Measurements from ENCODE around the gene MUC12.
"Not testable (repeated sequence)": the region's sequence is repeated elsewhere in the genome, so short reads cannot be mapped to it uniquely, and the experiment has no call there.

- TF ChIP-seq, protein P1, sequence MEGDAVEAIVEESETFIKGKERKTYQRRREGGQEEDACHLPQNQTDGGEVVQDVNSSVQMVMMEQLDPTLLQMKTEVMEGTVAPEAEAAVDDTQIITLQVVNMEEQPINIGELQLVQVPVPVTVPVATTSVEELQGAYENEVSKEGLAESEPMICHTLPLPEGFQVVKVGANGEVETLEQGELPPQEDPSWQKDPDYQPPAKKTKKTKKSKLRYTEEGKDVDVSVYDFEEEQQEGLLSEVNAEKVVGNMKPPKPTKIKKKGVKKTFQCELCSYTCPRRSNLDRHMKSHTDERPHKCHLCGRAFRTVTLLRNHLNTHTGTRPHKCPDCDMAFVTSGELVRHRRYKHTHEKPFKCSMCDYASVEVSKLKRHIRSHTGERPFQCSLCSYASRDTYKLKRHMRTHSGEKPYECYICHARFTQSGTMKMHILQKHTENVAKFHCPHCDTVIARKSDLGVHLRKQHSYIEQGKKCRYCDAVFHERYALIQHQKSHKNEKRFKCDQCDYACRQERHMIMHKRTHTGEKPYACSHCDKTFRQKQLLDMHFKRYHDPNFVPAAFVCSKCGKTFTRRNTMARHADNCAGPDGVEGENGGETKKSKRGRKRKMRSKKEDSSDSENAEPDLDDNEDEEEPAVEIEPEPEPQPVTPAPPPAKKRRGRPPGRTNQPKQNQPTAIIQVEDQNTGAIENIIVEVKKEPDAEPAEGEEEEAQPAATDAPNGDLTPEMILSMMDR (IDR thresholded peaks at IDR 0.05; ENCODE audit: poor library complexity), result not testable (repeated sequence)
- TF ChIP-seq EZH2phosphoT487 (IDR thresholded peaks at IDR 0.05; ENCODE audit: low read depth, severe bottlenecking, unreplicated experiment); EZH2 (IDR thresholded peaks at IDR 0.05; ENCODE audit: borderline replicate concordance): not testable (repeated sequence)
Observed at GRCh38 chr7:100998530-100998929, 29.2 kb downstream of the MUC12 start.
